GM19025 (cell line): ENCODE data around the gene ANKRD13B.

ENCODE experiments used
- ATAC-seq: cut with Tn5 transposase; IDR thresholded peaks from one replicate; pipeline ENCODE4 v1.9.1; 2021; ENCODE audit warnings: mild to moderate bottlenecking, low read depth, moderate library complexity; ENCODE audit not compliant: unreplicated experiment

The ANKRD13B gene

GRCh38 chr17:29591737-29592608 is 959 bp upstream of the ANKRD13B start:
- ATAC-seq, result no peak

- ATAC-seq, result no peak
Measured at GRCh38 chr17:29593591-29594518, 923 bp downstream of the ANKRD13B start.

DNA sequence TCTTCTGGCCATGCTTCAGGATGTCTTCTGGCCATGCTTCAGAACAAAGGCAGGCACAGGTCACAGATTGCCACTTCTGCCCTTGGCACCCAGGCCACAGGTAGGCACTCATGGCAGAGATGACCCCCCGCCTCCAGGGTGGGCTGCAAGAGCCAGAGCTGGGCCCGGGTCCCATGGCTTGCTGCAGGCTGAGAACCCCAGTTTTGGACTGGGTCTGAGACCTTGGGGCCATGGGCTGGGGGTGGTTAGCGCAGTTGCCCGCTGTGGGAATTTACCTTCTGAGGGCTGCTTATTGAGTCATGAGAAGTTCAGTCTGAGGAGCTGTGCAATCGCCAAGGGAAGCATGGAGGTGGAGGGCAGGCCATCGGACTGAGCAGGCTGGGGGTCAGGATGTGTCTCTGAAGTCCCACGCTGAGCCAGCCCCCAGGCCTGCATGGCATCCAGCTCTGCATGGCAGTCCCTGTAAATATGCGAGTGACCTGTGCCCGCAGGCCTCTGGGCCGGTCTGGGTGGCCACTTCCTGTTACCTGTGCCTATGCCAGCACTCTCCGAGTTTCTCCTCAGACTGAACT is 1.7 kb downstream of the ANKRD13B start:
- no peak for ATAC-seq

- ATAC-seq, result no peak
Measured at GRCh38 chr17:29595107-29595942, 2.4 kb downstream of the ANKRD13B start.

DNA sequence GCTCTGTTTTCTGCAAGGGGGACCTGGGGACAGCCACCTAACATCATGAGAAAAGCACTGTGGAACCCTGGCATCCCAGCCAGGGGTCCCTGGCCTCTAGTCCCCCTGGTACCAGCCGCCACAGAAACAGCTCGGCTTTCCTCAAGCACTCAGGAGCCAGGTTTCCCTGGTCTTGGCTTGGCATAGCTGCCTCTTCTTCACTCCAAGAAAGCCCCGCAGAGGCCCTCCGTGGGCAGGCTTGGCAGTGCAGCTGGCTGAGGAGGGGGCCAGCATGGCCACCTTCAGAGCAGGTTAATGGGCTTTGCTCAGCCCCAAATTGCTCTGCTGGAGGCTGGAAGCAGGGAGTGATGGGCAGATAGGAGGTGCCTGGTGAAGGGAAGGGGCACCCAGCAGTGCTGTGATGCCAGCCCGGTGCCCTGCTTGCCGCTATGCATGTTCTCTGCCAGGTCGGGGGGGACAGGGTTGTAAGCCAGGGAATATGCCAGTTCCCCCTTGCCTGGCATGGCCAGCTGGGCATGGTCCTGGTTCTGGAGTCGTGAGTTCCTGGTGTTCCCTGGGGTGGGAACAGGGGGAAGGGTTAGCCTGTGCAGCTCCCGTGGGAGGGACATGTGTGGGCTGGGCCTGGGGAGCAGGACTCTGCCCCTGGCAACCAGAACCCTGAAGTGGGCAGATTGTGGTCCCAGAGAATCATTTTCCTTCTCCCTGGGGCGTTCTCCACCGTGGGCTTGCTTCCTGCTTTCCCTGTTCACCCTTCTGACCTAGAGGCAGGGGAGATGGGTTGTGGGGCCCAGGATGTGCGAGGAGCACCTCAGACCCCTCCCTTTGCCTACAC is 3.2 kb downstream of the ANKRD13B start:
- no peak for ATAC-seq

DNA sequence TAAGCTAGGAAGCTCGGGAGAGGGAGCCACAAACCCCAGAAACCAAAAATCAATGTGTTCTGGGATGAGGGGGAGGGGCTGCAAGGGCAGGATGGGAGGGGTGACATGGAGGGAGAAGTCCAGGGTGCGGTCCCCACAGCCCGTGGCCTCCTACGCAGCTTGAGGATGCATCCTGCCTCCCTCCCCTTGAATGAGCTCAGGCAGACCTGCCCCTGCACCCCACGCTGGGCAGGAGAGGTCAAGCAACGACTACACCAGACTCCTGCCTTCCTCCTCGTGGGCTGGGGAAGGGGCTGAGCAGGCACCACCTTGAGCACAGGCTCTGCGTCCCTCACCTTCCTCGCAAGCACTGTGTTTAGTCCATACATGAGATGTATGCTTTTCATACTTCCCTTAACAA is 3.9 kb downstream of the ANKRD13B start:
- ATAC-seq, result no peak

GRCh38 chr17:29597361-29598172 is 4.6 kb downstream of the ANKRD13B start:
- ATAC-seq, result no peak

DNA sequence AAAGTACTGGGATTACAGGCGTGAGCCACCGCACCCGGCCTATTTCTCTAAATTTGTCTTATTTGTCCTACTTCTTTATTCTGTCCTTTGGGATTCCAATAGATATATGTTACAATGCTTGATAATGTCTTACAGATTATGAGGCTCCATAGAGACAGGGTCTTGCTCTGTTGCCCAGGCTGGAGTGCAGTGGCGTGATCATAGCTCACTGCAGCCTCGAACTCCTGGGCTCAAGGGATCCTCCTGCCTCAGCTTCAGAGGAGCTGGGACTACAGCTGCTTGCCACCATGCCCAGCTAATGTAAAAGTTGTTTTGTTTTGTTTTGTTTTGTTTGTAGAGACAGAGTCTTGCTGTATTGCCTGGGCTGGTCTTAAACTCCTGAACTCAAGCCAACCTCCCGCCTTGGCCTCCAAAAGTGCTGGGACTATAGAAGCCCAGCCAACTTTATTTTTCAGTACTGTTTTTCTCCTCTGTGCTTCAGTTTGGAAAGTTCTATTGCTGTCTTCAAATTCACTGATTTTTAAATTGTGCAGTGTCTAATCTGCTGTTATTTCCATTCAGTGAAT is 10.3 kb downstream of the ANKRD13B start:
- ATAC-seq, result no peak

DNA sequence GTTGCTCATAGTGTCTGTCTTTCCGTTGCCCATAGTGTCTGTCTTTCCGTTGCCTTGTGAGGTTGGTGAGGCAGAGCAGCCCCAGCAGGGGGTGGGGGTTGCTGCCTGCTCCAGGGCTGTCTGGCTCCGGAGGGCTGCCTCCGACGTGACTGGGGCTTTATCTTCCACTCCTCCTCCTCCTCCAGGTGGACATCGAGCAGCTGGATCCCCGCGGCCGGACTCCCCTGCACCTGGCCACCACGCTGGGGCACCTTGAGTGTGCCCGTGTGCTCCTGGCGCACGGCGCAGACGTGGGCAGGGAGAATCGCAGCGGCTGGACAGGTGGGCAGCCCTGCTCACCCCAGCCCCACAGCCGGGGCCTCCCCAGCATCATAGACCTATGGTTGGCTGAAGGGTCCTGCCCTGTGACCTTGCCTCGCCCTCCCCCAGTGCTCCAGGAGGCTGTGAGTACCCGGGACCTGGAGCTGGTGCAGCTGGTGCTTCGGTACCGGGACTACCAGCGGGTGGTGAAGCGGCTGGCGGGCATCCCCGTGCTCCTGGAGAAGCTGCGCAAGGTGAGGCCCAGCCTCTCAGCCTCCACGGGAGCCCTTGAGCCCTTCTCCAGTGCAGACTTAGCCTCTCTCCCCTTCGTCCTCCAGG is 14.7 kb downstream of the ANKRD13B start:
- no peak for ATAC-seq

- ATAC-seq, result no peak
Measured at GRCh38 chr17:29608986-29609385, 16.1 kb downstream of the ANKRD13B start.

- no peak for ATAC-seq
Measured at GRCh38 chr17:29610395-29610794, 17.5 kb downstream of the ANKRD13B start.

DNA sequence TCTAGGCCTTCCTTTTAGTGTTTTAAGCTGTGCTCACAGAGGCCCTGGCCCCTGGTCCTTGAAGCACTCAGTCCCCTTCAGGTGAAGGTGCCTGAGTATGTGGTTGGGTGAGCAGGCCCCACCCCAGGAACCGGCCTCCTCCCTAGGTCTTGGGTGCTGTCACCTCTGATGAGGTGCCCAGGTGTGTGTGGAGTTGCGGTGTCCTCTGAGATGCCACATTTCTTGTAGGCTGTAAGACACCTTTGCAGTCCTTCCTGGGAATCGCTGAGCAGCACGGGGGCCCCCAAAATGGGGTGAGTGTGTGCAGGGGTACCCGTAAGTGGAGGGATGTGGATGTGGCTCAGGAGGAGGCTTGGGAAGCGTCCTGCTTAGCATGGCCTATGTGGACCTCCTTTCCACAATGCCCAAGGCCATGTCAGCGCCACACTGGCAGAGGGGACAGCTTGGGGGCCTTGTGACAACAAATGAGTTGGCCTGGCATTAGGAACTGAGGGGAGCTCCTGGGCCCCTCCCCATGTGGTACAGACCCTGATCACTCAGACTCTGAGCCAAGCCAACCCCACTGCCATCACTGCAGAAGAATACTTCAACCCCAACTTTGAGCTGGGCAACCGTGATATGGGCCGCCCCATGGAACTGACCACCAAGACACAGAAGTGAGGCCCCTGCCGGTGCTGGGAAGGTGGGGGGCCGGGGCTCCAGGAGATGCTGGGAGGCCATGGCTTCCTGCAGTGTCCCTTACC is 18.6 kb downstream of the ANKRD13B start:
- no peak for ATAC-seq

DNA sequence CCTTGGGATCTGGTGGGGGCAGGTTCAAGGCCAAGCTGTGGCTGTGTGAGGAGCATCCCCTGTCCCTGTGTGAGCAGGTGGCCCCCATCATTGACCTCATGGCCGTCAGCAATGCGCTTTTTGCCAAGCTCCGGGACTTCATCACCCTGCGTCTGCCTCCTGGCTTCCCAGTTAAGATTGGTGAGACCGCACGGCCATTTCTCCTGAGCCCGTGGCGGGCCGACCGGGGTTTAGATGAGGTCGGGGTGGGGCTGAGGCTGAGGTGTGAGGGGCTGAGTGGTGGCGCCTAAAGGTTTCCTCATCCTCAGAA is 19.1 kb downstream of the ANKRD13B start:
- ATAC-seq, result no peak

DNA sequence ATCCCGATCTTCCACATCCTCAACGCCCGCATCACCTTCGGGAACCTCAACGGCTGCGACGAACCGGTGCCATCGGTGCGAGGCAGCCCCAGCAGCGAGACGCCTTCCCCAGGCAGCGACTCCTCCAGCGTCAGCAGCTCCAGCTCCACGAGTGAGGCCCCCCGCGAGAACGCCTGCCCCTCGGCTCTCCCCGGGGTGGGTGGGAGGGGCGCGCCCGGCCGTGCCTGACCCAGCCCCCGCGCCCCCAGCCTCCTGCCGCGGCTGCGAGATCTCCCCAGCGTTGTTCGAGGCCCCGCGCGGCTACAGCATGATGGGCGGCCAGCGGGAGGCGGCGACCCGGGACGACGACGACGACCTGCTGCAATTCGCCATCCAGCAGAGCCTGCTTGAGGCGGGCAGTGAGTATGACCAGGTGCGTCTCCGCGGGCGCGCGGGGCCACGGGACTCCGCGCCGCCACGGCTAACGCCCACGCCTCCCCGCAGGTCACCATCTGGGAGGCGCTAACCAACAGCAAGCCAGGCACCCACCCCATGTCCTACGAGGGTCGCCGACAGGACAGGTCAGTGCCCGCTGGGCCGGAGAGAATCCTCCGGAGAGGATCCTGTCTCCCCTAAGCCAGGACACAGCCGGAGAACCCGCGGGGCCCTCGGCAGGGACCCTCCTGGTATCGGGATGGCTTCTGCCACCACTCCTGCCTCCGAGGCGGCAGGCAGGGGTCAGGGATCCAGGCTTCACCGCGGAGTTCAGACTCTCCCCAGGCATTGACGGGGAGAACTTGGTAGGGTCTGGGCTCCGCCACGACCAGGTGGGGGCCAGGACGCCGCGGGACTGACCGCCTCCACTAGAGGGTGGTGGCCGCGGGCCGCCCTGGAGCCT is 19.7 kb downstream of the ANKRD13B start:
- no peak for ATAC-seq

DNA sequence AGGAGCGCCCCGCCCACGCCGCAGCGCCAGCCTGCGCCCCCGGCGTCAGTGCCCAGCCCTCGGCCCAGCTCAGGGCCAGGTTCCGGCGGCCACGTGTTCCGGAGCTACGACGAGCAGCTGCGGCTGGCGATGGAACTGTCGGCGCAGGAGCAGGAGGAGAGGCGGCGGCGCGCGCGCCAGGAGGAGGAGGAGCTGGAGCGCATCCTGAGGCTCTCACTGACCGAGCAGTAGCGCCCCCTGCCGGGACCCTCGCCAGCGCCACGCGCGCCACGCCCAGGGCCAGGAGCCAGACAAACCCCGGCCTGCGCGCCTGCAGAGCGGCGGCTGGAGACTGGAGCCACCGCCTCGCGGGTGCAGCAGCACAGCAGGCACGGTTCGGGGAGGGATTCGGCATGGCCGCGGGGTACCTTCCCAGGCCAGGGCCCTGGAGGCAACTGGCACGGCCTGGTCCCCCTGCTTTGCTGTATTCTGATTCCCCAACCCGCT is 20.5 kb downstream of the ANKRD13B start:
- ATAC-seq, result peak; percentile 40

- no peak for ATAC-seq
Measured at GRCh38 chr17:29613856-29614255, 20.9 kb downstream of the ANKRD13B start.
